GM23338 (cell line): ENCODE measurements around the gene DEK. TPM values are rescaled to one million over a fixed set of nuclear protein-coding genes. Genes with fewer than 3 reads are reported as not detected.

ENCODE experiments used
- ATAC-seq: fragments of 200-7000 bp; cut with Tn5 transposase; 3 replicates; pipeline ENCODE4 v1.9.1; 2020
- DNase-seq: peaks from one replicate; pipeline ENCODE4 v3.0.0-alpha.2; 2015; ENCODE audit warnings: low spot score
- H2AFZ ChIP-seq: fragments of 200-600 bp; sonication (generic); 2 replicates; pipeline ENCODE4 v1.8.0; 2016; ENCODE audit warnings: antibody characterized with exemption, mild to moderate bottlenecking, moderate library complexity
- H3F3A ChIP-seq: fragments of 200-600 bp; sonication (generic); replicated peaks from 2 replicates; pipeline ENCODE4 v1.8.0; 2017; ENCODE audit warnings: antibody characterized with exemption, mixed run types, low read depth
- H3K27ac ChIP-seq: fragments of 200-600 bp; sonication (generic); 2 replicates; pipeline ENCODE4 v1.6.1; 2016; ENCODE audit warnings: low read depth
- H3K27me3 ChIP-seq: fragments of 200-600 bp; sonication (generic); 2 replicates; pipeline ENCODE4 v1.8.0; 2016; ENCODE audit warnings: mild to moderate bottlenecking, mixed run types, moderate library complexity; ENCODE audit not compliant: insufficient read depth
- H3K36me3 ChIP-seq: fragments of 200-600 bp; sonication (generic); 2 replicates; pipeline ENCODE4 v1.8.0; 2016; ENCODE audit warnings: mild to moderate bottlenecking; ENCODE audit not compliant: insufficient read depth
- H3K4me1 ChIP-seq: fragments of 200-600 bp; sonication (generic); 2 replicates; pipeline ENCODE4 v1.8.0; 2016; ENCODE audit warnings: mild to moderate bottlenecking, moderate library complexity; ENCODE audit not compliant: insufficient read depth
- H3K4me2 ChIP-seq: fragments of 200-600 bp; sonication (generic); 2 replicates; pipeline ENCODE4 v1.7.1; 2017; ENCODE audit warnings: mixed run types
- H3K4me3 ChIP-seq: fragments of 200-600 bp; sonication (generic); 2 replicates; pipeline ENCODE4 v1.6.1; 2016; ENCODE audit warnings: mixed run types
- H3K79me2 ChIP-seq: fragments of 200-600 bp; sonication (generic); replicated peaks from 2 replicates; pipeline ENCODE4 v1.8.0; 2017; ENCODE audit warnings: mild to moderate bottlenecking; ENCODE audit not compliant: insufficient read depth
- H3K9me2 ChIP-seq: fragments of 200-600 bp; sonication (generic); 2 replicates; pipeline ENCODE4 v1.8.0; 2017; ENCODE audit not compliant: insufficient read depth
- H4K20me1 ChIP-seq: fragments of 200-600 bp; sonication (generic); replicated peaks from 2 replicates; pipeline ENCODE4 v1.8.0; 2017; ENCODE audit warnings: mild to moderate bottlenecking; ENCODE audit not compliant: insufficient read depth
- H3K27ac Mint-ChIP-seq: 2 replicates; pipeline ENCODE4 v1.8.0; 2020; ENCODE audit warnings: inconsistent platforms, mild to moderate bottlenecking, moderate library complexity, mixed read lengths
- H3K27me3 Mint-ChIP-seq: 3 replicates; pipeline ENCODE4 v1.8.0; 2022; ENCODE audit warnings: low read depth, mild to moderate bottlenecking, moderate library complexity, mixed read lengths, inconsistent platforms; ENCODE audit not compliant: insufficient read depth, poor library complexity
- H3K36me3 Mint-ChIP-seq: 3 replicates; pipeline ENCODE4 v1.8.0; 2021; ENCODE audit warnings: low read depth, mild to moderate bottlenecking, inconsistent platforms, moderate library complexity, mixed read lengths
- H3K4me1 Mint-ChIP-seq: 3 replicates; pipeline ENCODE4 v1.8.0; 2020; ENCODE audit warnings: mild to moderate bottlenecking, inconsistent platforms, mixed read lengths
- H3K4me3 Mint-ChIP-seq: 3 replicates; pipeline ENCODE4 v1.8.0; 2021; ENCODE audit warnings: moderate library complexity, mild to moderate bottlenecking, inconsistent platforms, mixed read lengths
- H3K9me3 Mint-ChIP-seq: 3 replicates; pipeline ENCODE4 v1.8.0; 2020; ENCODE audit warnings: moderate library complexity, mild to moderate bottlenecking, inconsistent platforms, mixed read lengths
- CREB1 ChIP-seq: fragments of 250-450 bp; sonication (Bioruptor Pico); IDR thresholded peaks from 2 replicates; pipeline ENCODE4 v1.5.0; 2020; ENCODE audit warnings: low read depth, mild to moderate bottlenecking, moderate library complexity
- EZH2 ChIP-seq: fragments of 200-600 bp; sonication (generic); IDR thresholded peaks from one replicate; pipeline ENCODE4 v1.8.0; 2017; ENCODE audit warnings: antibody characterized with exemption, mild to moderate bottlenecking, low read depth; ENCODE audit not compliant: unreplicated experiment
- EZH2phosphoT487 ChIP-seq: fragments of 200-600 bp; sonication (generic); IDR thresholded peaks from one replicate; pipeline ENCODE4 v1.8.1; 2018; ENCODE audit warnings: antibody characterized with exemption; ENCODE audit not compliant: unreplicated experiment
- JUNB ChIP-seq: IDR thresholded peaks from one replicate; pipeline ENCODE4 v1.6.1; 2016; ENCODE audit warnings: antibody characterized with exemption; ENCODE audit not compliant: unreplicated experiment
- NANOG ChIP-seq: IDR thresholded peaks from 2 replicates; pipeline ENCODE4 v1.6.1; 2016; ENCODE audit warnings: antibody characterized with exemption, borderline replicate concordance
- POLR2AphosphoS5 ChIP-seq: IDR thresholded peaks from 2 replicates; pipeline ENCODE4 v1.6.1; 2016; ENCODE audit warnings: antibody characterized with exemption, low read depth
- STAT1 ChIP-seq: IDR thresholded peaks from one replicate; pipeline ENCODE4 v1.6.1; 2016; ENCODE audit warnings: antibody characterized with exemption; ENCODE audit not compliant: unreplicated experiment
- ZNF114 ChIP-seq: fragments of 250-450 bp; sonication (Bioruptor Pico); IDR thresholded peaks from 2 replicates; pipeline ENCODE4 v1.5.0; 2020; ENCODE audit warnings: mild to moderate bottlenecking, moderate library complexity
- ZNF331 ChIP-seq: fragments of 250-450 bp; sonication (Bioruptor Pico); IDR thresholded peaks from 2 replicates; pipeline ENCODE4 v1.5.0; 2020; ENCODE audit warnings: low read depth, mild to moderate bottlenecking, moderate library complexity
- polyA plus RNA-seq: library from polyadenylated mRNA; unstranded; fragments of >200 nt; fragmentation: Nextera tagmentation; extraction: Ambion mirVana; gene quantifications from 2 replicates; pipeline ENCODE4 v1.2.1, GENCODE V29; 2016
- total RNA-seq: library from RNA; depleted of rRNA; stranded (reverse); fragments of >200 nt; shearing (Covaris generic); gene quantifications from 2 replicates; pipeline ENCODE4 v1.2.3, GENCODE V29; 2014
- TF ChIP-seq, protein P1 (sequence below), 2 experiments: fragments of 200-600 bp in 1 of 2; sonication (generic) in 1 of 2; conservative IDR thresholded peaks; 2 replicates each; pipeline versions ENCODE4 v1.5.1 to v1.6.1; 2016 to 2017; ENCODE audit warnings: antibody characterized with exemption in 2 of 2, low read depth in 2 of 2, mild to moderate bottlenecking in 2 of 2, moderate library complexity in 1 of 2
- TF ChIP-seq, protein P2 (sequence below): IDR thresholded peaks from one replicate; pipeline ENCODE4 v1.6.1; 2018; ENCODE audit warnings: antibody characterized with exemption; ENCODE audit not compliant: unreplicated experiment
- TF ChIP-seq, protein P3 (sequence below): fragments of 250-450 bp; sonication (Bioruptor Pico); IDR thresholded peaks from 2 replicates; pipeline ENCODE4 v1.5.0; 2020; ENCODE audit warnings: mild to moderate bottlenecking, moderate library complexity
- TF ChIP-seq, protein P4 (sequence below): IDR thresholded peaks from 2 replicates; pipeline ENCODE4 v1.6.1; 2016; ENCODE audit warnings: antibody characterized with exemption

The DEK gene
- total and polyA plus RNA-seq, 2 experiments from 2014 or later = 218 to 582 TPM

DNA sequence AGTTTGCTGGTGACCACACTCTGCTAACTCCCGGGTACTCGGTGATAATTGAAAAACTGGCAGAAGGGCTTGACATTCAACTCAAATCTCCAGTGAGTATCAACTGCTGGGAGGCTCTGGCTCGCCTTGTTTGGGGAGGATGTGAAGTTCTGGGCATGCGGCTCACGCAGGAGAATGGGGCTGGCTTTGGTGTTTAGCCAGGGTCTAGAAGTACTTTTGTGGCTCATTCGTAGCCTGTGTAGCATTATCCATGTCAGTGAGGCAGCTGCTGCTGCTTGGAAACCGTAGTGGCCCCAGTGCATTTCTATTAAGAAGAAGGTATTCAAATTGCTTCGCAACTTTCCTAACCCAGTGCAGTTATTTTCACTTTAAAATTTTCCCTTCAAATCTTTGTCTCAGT, 56.9 kb downstream of the DEK start:
- Mint-ChIP-seq H3K27me3 (peaks cover 5% of the 10 kb centered on the region), H3K9me3 (no peaks in the 10 kb centered on the region), H3K36me3 (no peaks in the 10 kb centered on the region; the same call in 2 of the 3 replicates), H3K4me3 (no peak overlapping the region), H3K27ac (no peak overlapping the region; the same call in 1 of the 2 replicates), H3K4me1 (peaks cover 9% of the 10 kb centered on the region; the same call in 2 of the 3 replicates)
- no peaks in the 10 kb centered on the region for H3K79me2 ChIP-seq
- no peak overlapping the region for H3K4me2 ChIP-seq
- no peak overlapping the region for H2AFZ ChIP-seq
- no peaks in the 10 kb centered on the region for H3K9me2 ChIP-seq
- no peak for DNase-seq
- H3K4me3 ChIP-seq = no peak overlapping the region
- no peaks in the 10 kb centered on the region for H3K27me3 ChIP-seq
- H3F3A ChIP-seq = no peaks in the 10 kb centered on the region
- H4K20me1 ChIP-seq = no peaks in the 10 kb centered on the region
- TF ChIP-seq, protein P1, sequence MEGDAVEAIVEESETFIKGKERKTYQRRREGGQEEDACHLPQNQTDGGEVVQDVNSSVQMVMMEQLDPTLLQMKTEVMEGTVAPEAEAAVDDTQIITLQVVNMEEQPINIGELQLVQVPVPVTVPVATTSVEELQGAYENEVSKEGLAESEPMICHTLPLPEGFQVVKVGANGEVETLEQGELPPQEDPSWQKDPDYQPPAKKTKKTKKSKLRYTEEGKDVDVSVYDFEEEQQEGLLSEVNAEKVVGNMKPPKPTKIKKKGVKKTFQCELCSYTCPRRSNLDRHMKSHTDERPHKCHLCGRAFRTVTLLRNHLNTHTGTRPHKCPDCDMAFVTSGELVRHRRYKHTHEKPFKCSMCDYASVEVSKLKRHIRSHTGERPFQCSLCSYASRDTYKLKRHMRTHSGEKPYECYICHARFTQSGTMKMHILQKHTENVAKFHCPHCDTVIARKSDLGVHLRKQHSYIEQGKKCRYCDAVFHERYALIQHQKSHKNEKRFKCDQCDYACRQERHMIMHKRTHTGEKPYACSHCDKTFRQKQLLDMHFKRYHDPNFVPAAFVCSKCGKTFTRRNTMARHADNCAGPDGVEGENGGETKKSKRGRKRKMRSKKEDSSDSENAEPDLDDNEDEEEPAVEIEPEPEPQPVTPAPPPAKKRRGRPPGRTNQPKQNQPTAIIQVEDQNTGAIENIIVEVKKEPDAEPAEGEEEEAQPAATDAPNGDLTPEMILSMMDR (conservative IDR thresholded peaks at IDR 0.05; ENCODE audit: low read depth in 2 of 2) = no peak
- TF ChIP-seq STAT1 (no peak), POLR2AphosphoS5 (no peak), NANOG (no peak), CREB1 (CRISPR knock-in tag) (no peak), EZH2phosphoT487 (no peak), JUNB (no peak), ZNF114 (CRISPR knock-in tag) (no peak), EZH2 (no peak), ZNF331 (CRISPR knock-in tag) (no peak)
- TF ChIP-seq, protein P2, sequence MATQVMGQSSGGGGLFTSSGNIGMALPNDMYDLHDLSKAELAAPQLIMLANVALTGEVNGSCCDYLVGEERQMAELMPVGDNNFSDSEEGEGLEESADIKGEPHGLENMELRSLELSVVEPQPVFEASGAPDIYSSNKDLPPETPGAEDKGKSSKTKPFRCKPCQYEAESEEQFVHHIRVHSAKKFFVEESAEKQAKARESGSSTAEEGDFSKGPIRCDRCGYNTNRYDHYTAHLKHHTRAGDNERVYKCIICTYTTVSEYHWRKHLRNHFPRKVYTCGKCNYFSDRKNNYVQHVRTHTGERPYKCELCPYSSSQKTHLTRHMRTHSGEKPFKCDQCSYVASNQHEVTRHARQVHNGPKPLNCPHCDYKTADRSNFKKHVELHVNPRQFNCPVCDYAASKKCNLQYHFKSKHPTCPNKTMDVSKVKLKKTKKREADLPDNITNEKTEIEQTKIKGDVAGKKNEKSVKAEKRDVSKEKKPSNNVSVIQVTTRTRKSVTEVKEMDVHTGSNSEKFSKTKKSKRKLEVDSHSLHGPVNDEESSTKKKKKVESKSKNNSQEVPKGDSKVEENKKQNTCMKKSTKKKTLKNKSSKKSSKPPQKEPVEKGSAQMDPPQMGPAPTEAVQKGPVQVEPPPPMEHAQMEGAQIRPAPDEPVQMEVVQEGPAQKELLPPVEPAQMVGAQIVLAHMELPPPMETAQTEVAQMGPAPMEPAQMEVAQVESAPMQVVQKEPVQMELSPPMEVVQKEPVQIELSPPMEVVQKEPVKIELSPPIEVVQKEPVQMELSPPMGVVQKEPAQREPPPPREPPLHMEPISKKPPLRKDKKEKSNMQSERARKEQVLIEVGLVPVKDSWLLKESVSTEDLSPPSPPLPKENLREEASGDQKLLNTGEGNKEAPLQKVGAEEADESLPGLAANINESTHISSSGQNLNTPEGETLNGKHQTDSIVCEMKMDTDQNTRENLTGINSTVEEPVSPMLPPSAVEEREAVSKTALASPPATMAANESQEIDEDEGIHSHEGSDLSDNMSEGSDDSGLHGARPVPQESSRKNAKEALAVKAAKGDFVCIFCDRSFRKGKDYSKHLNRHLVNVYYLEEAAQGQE = no peak
- TF ChIP-seq, protein P3, sequence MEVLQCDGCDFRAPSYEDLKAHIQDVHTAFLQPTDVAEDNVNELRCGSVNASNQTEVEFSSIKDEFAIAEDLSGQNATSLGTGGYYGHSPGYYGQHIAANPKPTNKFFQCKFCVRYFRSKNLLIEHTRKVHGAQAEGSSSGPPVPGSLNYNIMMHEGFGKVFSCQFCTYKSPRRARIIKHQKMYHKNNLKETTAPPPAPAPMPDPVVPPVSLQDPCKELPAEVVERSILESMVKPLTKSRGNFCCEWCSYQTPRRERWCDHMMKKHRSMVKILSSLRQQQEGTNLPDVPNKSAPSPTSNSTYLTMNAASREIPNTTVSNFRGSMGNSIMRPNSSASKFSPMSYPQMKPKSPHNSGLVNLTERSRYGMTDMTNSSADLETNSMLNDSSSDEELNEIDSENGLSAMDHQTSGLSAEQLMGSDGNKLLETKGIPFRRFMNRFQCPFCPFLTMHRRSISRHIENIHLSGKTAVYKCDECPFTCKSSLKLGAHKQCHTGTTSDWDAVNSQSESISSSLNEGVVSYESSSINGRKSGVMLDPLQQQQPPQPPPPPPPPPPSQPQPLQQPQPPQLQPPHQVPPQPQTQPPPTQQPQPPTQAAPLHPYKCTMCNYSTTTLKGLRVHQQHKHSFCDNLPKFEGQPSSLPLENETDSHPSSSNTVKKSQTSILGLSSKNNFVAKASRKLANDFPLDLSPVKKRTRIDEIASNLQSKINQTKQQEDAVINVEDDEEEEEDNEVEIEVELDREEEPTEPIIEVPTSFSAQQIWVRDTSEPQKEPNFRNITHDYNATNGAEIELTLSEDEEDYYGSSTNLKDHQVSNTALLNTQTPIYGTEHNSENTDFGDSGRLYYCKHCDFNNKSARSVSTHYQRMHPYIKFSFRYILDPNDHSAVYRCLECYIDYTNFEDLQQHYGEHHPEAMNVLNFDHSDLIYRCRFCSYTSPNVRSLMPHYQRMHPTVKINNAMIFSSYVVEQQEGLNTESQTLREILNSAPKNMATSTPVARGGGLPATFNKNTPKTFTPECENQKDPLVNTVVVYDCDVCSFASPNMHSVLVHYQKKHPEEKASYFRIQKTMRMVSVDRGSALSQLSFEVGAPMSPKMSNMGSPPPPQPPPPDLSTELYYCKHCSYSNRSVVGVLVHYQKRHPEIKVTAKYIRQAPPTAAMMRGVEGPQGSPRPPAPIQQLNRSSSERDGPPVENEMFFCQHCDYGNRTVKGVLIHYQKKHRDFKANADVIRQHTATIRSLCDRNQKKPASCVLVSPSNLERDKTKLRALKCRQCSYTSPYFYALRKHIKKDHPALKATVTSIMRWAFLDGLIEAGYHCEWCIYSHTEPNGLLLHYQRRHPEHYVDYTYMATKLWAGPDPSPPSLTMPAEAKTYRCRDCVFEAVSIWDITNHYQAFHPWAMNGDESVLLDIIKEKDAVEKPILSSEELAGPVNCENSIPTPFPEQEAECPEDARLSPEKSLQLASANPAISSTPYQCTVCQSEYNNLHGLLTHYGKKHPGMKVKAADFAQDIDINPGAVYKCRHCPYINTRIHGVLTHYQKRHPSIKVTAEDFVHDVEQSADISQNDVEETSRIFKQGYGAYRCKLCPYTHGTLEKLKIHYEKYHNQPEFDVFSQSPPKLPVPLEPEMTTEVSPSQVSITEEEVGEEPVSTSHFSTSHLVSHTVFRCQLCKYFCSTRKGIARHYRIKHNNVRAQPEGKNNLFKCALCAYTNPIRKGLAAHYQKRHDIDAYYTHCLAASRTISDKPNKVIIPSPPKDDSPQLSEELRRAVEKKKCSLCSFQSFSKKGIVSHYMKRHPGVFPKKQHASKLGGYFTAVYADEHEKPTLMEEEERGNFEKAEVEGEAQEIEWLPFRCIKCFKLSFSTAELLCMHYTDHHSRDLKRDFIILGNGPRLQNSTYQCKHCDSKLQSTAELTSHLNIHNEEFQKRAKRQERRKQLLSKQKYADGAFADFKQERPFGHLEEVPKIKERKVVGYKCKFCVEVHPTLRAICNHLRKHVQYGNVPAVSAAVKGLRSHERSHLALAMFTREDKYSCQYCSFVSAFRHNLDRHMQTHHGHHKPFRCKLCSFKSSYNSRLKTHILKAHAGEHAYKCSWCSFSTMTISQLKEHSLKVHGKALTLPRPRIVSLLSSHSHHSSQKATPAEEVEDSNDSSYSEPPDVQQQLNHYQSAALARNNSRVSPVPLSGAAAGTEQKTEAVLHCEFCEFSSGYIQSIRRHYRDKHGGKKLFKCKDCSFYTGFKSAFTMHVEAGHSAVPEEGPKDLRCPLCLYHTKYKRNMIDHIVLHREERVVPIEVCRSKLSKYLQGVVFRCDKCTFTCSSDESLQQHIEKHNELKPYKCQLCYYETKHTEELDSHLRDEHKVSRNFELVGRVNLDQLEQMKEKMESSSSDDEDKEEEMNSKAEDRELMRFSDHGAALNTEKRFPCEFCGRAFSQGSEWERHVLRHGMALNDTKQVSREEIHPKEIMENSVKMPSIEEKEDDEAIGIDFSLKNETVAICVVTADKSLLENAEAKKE (CRISPR knock-in tag) = no peak
- TF ChIP-seq, protein P4, sequence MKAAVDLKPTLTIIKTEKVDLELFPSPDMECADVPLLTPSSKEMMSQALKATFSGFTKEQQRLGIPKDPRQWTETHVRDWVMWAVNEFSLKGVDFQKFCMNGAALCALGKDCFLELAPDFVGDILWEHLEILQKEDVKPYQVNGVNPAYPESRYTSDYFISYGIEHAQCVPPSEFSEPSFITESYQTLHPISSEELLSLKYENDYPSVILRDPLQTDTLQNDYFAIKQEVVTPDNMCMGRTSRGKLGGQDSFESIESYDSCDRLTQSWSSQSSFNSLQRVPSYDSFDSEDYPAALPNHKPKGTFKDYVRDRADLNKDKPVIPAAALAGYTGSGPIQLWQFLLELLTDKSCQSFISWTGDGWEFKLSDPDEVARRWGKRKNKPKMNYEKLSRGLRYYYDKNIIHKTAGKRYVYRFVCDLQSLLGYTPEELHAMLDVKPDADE = no peak
- H3K4me1 ChIP-seq = no peaks in the 10 kb centered on the region
- ATAC-seq = no peak
- H3K27ac ChIP-seq = no peak overlapping the region
- no peaks in the 10 kb centered on the region for H3K36me3 ChIP-seq
